Common myeloid progenitor, CD34-positive (primary cell): ENCODE results near the gene PATE1.

Experiments used
- CTCF ChIA-PET: fragments of 350-600 bp; sonication (Branson Sonifier 250); formaldehyde crosslinking; loops from one replicate; lab custom pipeline; 2021; ENCODE audit warnings: antibody characterized with exemption; lab: Charles Lee
- POLR2A ChIA-PET: fragments of 350-600 bp; sonication (Branson Sonifier 250); formaldehyde crosslinking; loops from one replicate; lab custom pipeline; 2021; ENCODE audit warnings: antibody characterized with exemption; lab: Charles Lee
- DNase-seq, 3 donors: peaks; one replicate each; pipeline versions ENCODE4 v3.0.0 to v3.0.0-alpha.2; 2013
- H3K27ac ChIP-seq, 2 experiments: 1 replicate in 1 of 2; 2 replicates in 1 of 2; pipeline ENCODE4 v1.7.0; 2013; ENCODE audit warnings: inconsistent platforms in 2 of 2, low read length in 2 of 2, mild to moderate bottlenecking in 2 of 2, low read depth in 1 of 2, moderate library complexity in 1 of 2; ENCODE audit not compliant: severe bottlenecking in 2 of 2, insufficient read depth in 1 of 2, poor library complexity in 1 of 2
- H3K27me3 ChIP-seq, 5 experiments: replicated peaks in 2 of 5; 1 replicate in 3 of 5; 2 replicates in 2 of 5; pipeline versions ENCODE4 v1.6.1 to v1.7.0; 2013; ENCODE audit warnings: low read length in 4 of 5, mild to moderate bottlenecking in 2 of 5, moderate library complexity in 2 of 5, inconsistent platforms in 1 of 5; ENCODE audit not compliant: insufficient read depth in 5 of 5, control insufficient read depth in 4 of 5
- H3K36me3 ChIP-seq, 4 experiments: 1 replicate in 2 of 4; 2 replicates in 2 of 4; pipeline versions ENCODE4 v1.6.1 to v1.7.0; 2013; ENCODE audit warnings: low read length in 3 of 4, control low read depth in 1 of 4, mild to moderate bottlenecking in 1 of 4; ENCODE audit not compliant: control insufficient read depth in 4 of 4, insufficient read depth in 4 of 4
- H3K4me1 ChIP-seq, 4 experiments: 1 replicate in 3 of 4; 2 replicates in 1 of 4; pipeline versions ENCODE4 v1.6.1 to v1.7.1; 2013; ENCODE audit warnings: low read length in 3 of 4, mild to moderate bottlenecking in 3 of 4, control low read depth in 1 of 4, inconsistent platforms in 1 of 4, moderate library complexity in 1 of 4; ENCODE audit not compliant: control insufficient read depth in 4 of 4, insufficient read depth in 4 of 4; ENCODE audit errors: control extremely low read depth in 1 of 4
- H3K4me3 ChIP-seq, 7 experiments: 1 replicate in 4 of 7; 2 replicates in 3 of 7; pipeline versions ENCODE4 v1.5.1 to v1.7.0; 2013; ENCODE audit warnings: mild to moderate bottlenecking in 7 of 7, low read length in 6 of 7, moderate library complexity in 6 of 7, inconsistent platforms in 2 of 7, low read depth in 2 of 7, control low read depth in 1 of 7; ENCODE audit not compliant: insufficient read depth in 4 of 7, control insufficient read depth in 1 of 7; ENCODE audit errors: extremely low read depth in 1 of 7
- H3K9me3 ChIP-seq, 5 experiments: 1 replicate in 4 of 5; 2 replicates in 1 of 5; pipeline versions ENCODE4 v1.6.1 to v1.7.1; 2013; ENCODE audit warnings: low read length in 4 of 5, mild to moderate bottlenecking in 2 of 5, inconsistent platforms in 1 of 5, low read depth in 1 of 5, moderate library complexity in 1 of 5; ENCODE audit not compliant: control insufficient read depth in 4 of 5, insufficient read depth in 2 of 5; ENCODE audit errors: control extremely low read depth in 1 of 5
- WGBS: methylation state at CpG from one replicate; pipeline ENCODE4 v1.1.5; 2013; ENCODE audit not compliant: insufficient coverage; 5-methylcytosine and 5-hydroxymethylcytosine counted together

The PATE1 gene

GRCh38 chr11:125740617-125741016 is 5.5 kb upstream of the PATE1 start:
- CTCF ChIA-PET: no interaction called here
- H3K9me3 ChIP-seq: peaks cover 0 to 1% (median 0%) of the 10 kb centered on the region in 5 experiments
- no peaks in the 10 kb centered on the region for H3K36me3 ChIP-seq
- H3K27me3 ChIP-seq: peaks cover 0 to 19% (median 2%) of the 10 kb centered on the region in 5 experiments
- no peak overlapping the region for H3K27ac ChIP-seq
- H3K4me3 ChIP-seq: no peak overlapping the region
- no peak for DNase-seq
- POLR2A ChIA-PET: no interaction called here
- H3K4me1 ChIP-seq: no peaks in the 10 kb centered on the region

GRCh38 chr11:125743681-125744080 is 2.4 kb upstream of the PATE1 start:
- Histone ChIP-seq H3K9me3 (no peaks in the 10 kb centered on the region), H3K4me3 (no peak overlapping the region), H3K27ac (no peak overlapping the region), H3K36me3 (no peaks in the 10 kb centered on the region), H3K4me1 (no peaks in the 10 kb centered on the region), H3K27me3 (peaks cover 0 to 31% (median 4%) of the 10 kb centered on the region in 5 experiments)
- CTCF ChIA-PET: no interaction called here
- DNase-seq: no peak
- POLR2A ChIA-PET: no interaction called here
- WGBS: no CpG with 5 or more reads among the region's 1 CpG

- POLR2A ChIA-PET: no interaction called here
- H3K4me3 ChIP-seq: no peak overlapping the region
- H3K9me3 ChIP-seq: peaks cover 0 to 2% (median 0%) of the 10 kb centered on the region in 5 experiments
- DNase-seq: no peak
- H3K27ac ChIP-seq: no peak overlapping the region
- no peaks in the 10 kb centered on the region for H3K36me3 ChIP-seq
- 75% methylated on average over 2 of the region's 2 CpGs for WGBS
- H3K27me3 ChIP-seq: peaks cover 0 to 17% (median 8%) of the 10 kb centered on the region in 5 experiments
- no peaks in the 10 kb centered on the region for H3K4me1 ChIP-seq
- CTCF ChIA-PET: no interaction called here
These were observed 4.5 kb downstream of the PATE1 start for GRCh38 chr11:125750629-125751028.

- POLR2A ChIA-PET: no interaction called here
- H3K9me3 ChIP-seq: peaks cover 0 to 2% (median 0%) of the 10 kb centered on the region in 5 experiments
- no peak overlapping the region for H3K4me3 ChIP-seq
- H3K4me1 ChIP-seq: no peaks in the 10 kb centered on the region
- CTCF ChIA-PET: no interaction called here
- H3K27ac ChIP-seq: no peak overlapping the region
- WGBS: 79% methylated on average over 6 of the region's 7 CpGs
- no peaks in the 10 kb centered on the region for H3K36me3 ChIP-seq
- no peak for DNase-seq
- peaks cover 0 to 3% (median 0%) of the 10 kb centered on the region in 5 experiments for H3K27me3 ChIP-seq
These were observed 10.0 kb downstream of the PATE1 start for GRCh38 chr11:125756050-125756449.

DNA sequence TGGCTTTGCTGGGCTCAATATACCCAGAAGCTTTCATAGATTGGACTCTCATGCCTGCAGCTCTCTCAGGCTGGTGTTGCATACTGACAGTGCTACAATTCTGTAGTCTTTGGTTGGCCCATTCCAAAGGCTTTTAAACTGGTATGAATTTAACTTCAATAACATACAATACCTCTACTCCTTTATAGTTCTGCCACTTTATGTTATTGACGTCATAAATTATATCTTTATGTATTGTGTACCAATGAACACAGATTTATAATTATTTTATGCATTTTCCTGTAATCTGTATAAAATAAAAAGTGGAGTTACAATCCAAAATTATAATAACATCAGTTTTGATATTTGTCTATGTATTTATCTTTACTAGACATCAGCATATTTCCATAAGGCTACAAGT is 16.4 kb downstream of the PATE1 start:
- Histone ChIP-seq H3K9me3 (no peaks in the 10 kb centered on the region), H3K27ac (no peak overlapping the region), H3K27me3 (peaks cover 0 to 7% (median 6%) of the 10 kb centered on the region in 5 experiments), H3K4me3 (no peak overlapping the region), H3K4me1 (no peaks in the 10 kb centered on the region), H3K36me3 (no peaks in the 10 kb centered on the region)
- ChIA-PET CTCF (no interaction called here), POLR2A (no interaction called here)
- no peak for DNase-seq
- no CpG with 5 or more reads among the region's 1 CpG for WGBS

DNA sequence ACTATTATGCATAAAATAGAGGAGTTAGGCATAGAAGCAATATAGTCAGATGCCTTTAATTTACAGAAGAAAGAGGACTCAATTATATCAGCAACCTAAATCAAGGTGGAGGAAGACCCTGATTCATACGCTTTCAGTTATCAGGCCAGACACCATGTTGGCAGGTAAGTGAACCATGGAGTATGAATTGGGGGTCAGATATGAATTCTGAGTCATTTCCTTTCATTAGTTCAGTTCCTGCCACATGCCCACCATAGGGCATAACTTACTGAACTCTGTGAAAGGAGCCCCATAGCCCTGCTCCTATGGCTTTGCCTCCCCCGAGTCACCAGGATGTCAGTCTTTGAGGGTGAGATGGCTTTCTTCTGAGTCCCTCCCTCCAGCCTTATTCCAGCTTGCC is 17.4 kb downstream of the PATE1 start:
- Histone ChIP-seq H3K27me3 (peaks cover 0 to 7% (median 6%) of the 10 kb centered on the region in 5 experiments), H3K27ac (no peak overlapping the region), H3K4me1 (no peaks in the 10 kb centered on the region), H3K4me3 (no peak overlapping the region), H3K36me3 (no peaks in the 10 kb centered on the region), H3K9me3 (no peaks in the 10 kb centered on the region)
- no peak for DNase-seq
- ChIA-PET CTCF (no interaction called here), POLR2A (no interaction called here)
- WGBS: 100% methylated on average over 1 of the region's 2 CpGs

DNA sequence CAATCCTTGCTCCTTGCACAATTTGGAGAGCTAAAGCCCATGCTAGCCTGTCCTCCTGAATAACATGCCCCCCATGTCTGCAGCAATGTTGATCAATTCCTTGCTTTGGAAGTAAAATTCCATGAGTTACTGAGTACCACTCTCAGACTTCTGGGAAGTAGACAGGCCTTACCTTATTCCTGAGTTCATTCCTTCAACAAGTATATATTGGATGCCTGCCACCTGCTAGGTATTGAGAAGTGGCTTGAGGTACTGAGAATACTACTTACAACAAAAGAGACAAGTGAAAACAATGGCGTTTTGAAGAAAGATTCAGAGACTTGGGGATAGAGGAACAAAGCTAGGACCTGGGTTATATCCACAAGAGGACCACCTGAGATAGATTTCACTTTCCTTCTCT is 20.2 kb downstream of the PATE1 start:
- H3K36me3 ChIP-seq: no peaks in the 10 kb centered on the region
- H3K4me3 ChIP-seq: no peak overlapping the region
- CTCF ChIA-PET: no interaction called here
- 91% methylated on average over 1 of the region's 1 CpG for WGBS
- DNase-seq: no peak
- no peaks in the 10 kb centered on the region for H3K4me1 ChIP-seq
- H3K27ac ChIP-seq: no peak overlapping the region
- H3K9me3 ChIP-seq: no peaks in the 10 kb centered on the region
- POLR2A ChIA-PET: no interaction called here
- H3K27me3 ChIP-seq: peaks cover 0 to 12% (median 7%) of the 10 kb centered on the region in 5 experiments
